ENCODE data around the gene CATSPERE. TPM values are rescaled to one million over a fixed set of nuclear protein-coding genes. Genes with fewer than 3 reads are reported as not detected.

CATSPERE gene
- total RNA-seq, 4 donors from 2014 or later, result 0.25 to 0.98 (median 0.91) TPM; not detected in 1

GRCh38 chr1:244436336-244437085 lies 24.6 kb upstream of the CATSPERE start:
- DNase-seq (ENCODE audit: low spot score in 2 of 2), result no peak
- no peak overlapping the region for H3K4me3 ChIP-seq (ENCODE audit: low read depth, poor library complexity, severe bottlenecking)
- WGBS, 2 donors, result 91% methylated on average over 7 of the region's 7 CpGs
- TF ChIP-seq, protein P1, sequence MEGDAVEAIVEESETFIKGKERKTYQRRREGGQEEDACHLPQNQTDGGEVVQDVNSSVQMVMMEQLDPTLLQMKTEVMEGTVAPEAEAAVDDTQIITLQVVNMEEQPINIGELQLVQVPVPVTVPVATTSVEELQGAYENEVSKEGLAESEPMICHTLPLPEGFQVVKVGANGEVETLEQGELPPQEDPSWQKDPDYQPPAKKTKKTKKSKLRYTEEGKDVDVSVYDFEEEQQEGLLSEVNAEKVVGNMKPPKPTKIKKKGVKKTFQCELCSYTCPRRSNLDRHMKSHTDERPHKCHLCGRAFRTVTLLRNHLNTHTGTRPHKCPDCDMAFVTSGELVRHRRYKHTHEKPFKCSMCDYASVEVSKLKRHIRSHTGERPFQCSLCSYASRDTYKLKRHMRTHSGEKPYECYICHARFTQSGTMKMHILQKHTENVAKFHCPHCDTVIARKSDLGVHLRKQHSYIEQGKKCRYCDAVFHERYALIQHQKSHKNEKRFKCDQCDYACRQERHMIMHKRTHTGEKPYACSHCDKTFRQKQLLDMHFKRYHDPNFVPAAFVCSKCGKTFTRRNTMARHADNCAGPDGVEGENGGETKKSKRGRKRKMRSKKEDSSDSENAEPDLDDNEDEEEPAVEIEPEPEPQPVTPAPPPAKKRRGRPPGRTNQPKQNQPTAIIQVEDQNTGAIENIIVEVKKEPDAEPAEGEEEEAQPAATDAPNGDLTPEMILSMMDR (IDR thresholded peaks at IDR 0.05), result no peak
- no peak for TF ChIP-seq POLR2A (IDR thresholded peaks at IDR 0.05)
- intact Hi-C loops (cut with DNase I; ENCODE audit: low total_unique reads), result no loop called here

DNA sequence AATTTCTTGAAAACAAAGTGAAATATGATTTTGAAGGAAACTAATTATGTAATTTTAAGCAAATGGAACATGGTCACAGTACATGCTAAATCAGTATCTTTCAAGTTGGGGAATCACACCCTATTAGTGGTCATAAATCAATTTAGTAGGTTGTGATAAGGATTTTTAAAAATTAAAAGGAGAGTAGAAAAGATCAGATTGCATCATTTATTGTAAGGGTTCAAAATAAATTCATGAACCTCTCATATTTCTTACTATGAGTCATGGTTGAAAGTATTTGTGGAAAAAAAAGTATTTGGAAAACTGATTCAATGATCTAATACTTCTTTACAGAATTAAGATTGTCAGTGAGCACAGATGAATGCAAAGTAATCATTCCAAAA lies 24.0 kb upstream of the CATSPERE start:
- no peak for TF ChIP-seq POLR2A (IDR thresholded peaks at IDR 0.05)
- TF ChIP-seq, protein P1 (IDR thresholded peaks at IDR 0.05), result no peak
- intact Hi-C loops (cut with DNase I; ENCODE audit: low total_unique reads), result no loop called here

DNA sequence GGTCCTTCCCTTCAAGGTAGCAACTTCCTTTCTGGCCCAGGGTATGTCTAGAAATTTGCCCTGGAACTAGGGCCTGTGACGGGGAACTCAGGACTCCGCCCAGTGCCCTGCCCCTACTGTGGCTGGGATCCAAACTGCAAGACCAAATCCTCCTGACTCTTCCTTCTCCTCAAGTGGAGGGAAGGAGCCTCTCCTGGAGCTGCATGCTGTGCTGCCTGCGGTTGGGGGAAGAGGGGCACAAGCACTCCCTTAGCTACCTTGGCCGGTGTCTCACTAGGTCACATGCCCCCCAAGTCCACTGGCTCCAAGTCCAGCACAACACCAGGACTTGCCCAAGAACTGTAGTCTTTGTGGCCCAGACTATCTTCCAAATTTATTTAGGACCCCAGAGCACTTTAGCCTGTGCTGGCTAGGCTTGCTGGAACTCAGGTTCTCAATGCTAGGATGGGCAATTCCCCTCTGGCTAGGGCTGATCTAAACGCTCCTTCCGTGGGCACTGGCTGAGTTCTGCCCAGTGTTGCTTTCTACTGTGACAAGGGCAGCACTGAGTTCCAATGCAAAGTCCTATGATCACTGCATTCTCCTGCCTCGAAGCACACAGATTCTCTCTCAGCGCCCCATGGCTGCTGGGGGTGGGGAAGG lies 21.6 kb upstream of the CATSPERE start:
- H3K4me3 ChIP-seq (ENCODE audit: low read depth, poor library complexity, severe bottlenecking), result no peak overlapping the region
- no peak for DNase-seq (ENCODE audit: low spot score in 2 of 2)
- WGBS, 2 donors, result 58 to 69% methylated on average over 8 of the region's 8 CpGs
- intact Hi-C loops (cut with DNase I; ENCODE audit: low total_unique reads), result no loop called here
- no peak for TF ChIP-seq POLR2A (IDR thresholded peaks at IDR 0.05)
- TF ChIP-seq, protein P1 (IDR thresholded peaks at IDR 0.05), result no peak

More for the DNA sequence above, 24.0 kb upstream of the CATSPERE start:
- H3K4me3 ChIP-seq (ENCODE audit: low read depth, poor library complexity, severe bottlenecking), result no peak overlapping the region
- no peak for DNase-seq (ENCODE audit: low spot score in 2 of 2)

GRCh38 chr1:244442850-244443249 lies 18.2 kb upstream of the CATSPERE start:
- intact Hi-C loops (cut with DNase I; ENCODE audit: low total_unique reads), result no loop called here
- TF ChIP-seq, protein P1 (IDR thresholded peaks at IDR 0.05), result no peak
- no peak for TF ChIP-seq POLR2A (IDR thresholded peaks at IDR 0.05)
- no peak for DNase-seq (ENCODE audit: low spot score in 2 of 2)
- 92 to 95% methylated on average over 2 of the region's 2 CpGs for WGBS, 2 donors
- no peak overlapping the region for H3K4me3 ChIP-seq (ENCODE audit: low read depth, poor library complexity, severe bottlenecking)

- WGBS, 2 donors, result 12 to 24% methylated on average over 1 of the region's 1 CpG
- intact Hi-C loops (cut with DNase I; ENCODE audit: low total_unique reads), result no loop called here
- no peak overlapping the region for H3K4me3 ChIP-seq (ENCODE audit: low read depth, poor library complexity, severe bottlenecking)
- DNase-seq (ENCODE audit: low spot score in 2 of 2), result no peak
- TF ChIP-seq POLR2A (IDR thresholded peaks at IDR 0.05), result no peak
- TF ChIP-seq, protein P1 (IDR thresholded peaks at IDR 0.05), result no peak
Observed at GRCh38 chr1:244444854-244445253, 16.2 kb upstream of the CATSPERE start.
